RPMI7951 (cell line): ENCODE data around the gene FAM227B. TPM values are rescaled to one million over a fixed set of nuclear protein-coding genes. Genes with fewer than 3 reads are reported as not detected.
"Not testable (repeated sequence)": the region's sequence is repeated elsewhere in the genome, so short reads cannot be mapped to it uniquely, and the experiment has no call there.

Source experiments
- DNase-seq: peaks from one replicate; pipeline ENCODE4 v3.0.0-alpha.2; 2012; ENCODE audit warnings: low read depth
- total RNA-seq: library from RNA; depleted of rRNA; stranded (reverse); fragments of >200 nt; shearing (Covaris generic); gene quantifications from 2 replicates; pipeline ENCODE4 v1.2.3, GENCODE V29; 2014

Gene FAM227B
- total RNA-seq, 1 experiment from 2014 or later, result 6.4 TPM

GRCh38 chr15:49439678-49440395 is 180.8 kb downstream of the FAM227B start:
- DNase-seq, result no peak

GRCh38 chr15:49438962-49439631 is 181.5 kb downstream of the FAM227B start:
- no peak for DNase-seq

GRCh38 chr15:49436751-49437150 is 183.9 kb downstream of the FAM227B start:
- no peak for DNase-seq

GRCh38 chr15:49435174-49435573 is 185.4 kb downstream of the FAM227B start:
- no peak for DNase-seq

- no peak for DNase-seq
Observed at GRCh38 chr15:49430046-49430445, 190.6 kb downstream of the FAM227B start.

- no peak for DNase-seq
Observed at GRCh38 chr15:49428409-49429095, 192.1 kb downstream of the FAM227B start.

- DNase-seq, result no peak
Observed at GRCh38 chr15:49427372-49427771, 193.2 kb downstream of the FAM227B start.

GRCh38 chr15:49424954-49425353 is 195.7 kb downstream of the FAM227B start:
- DNase-seq, result no peak

GRCh38 chr15:49423901-49424550 is 196.6 kb downstream of the FAM227B start:
- no peak for DNase-seq

GRCh38 chr15:49423021-49423420 is 197.6 kb downstream of the FAM227B start, which contains the start of gene FGF7:
Gene FGF7, plus strand, starts transcription at chr15:49423242. Its CDS starts 1,056 bp downstream, at chr15:49424298.
- DNase-seq, result peak; percentile 55

- DNase-seq, result peak; percentile 75
Observed at GRCh38 chr15:49421991-49422390, 198.6 kb downstream of the FAM227B start.

- DNase-seq, result no peak
Observed at GRCh38 chr15:49418811-49419210, 201.8 kb downstream of the FAM227B start.

GRCh38 chr15:49415638-49416037 is 205.0 kb downstream of the FAM227B start:
- DNase-seq, result peak; percentile 75

- no peak for DNase-seq
Observed at GRCh38 chr15:49415149-49415548, 205.5 kb downstream of the FAM227B start.

GRCh38 chr15:49412797-49413196 is 207.8 kb downstream of the FAM227B start:
- DNase-seq, result peak; percentile 23

- DNase-seq, result no peak
Observed at GRCh38 chr15:49410641-49411040, 210.0 kb downstream of the FAM227B start.

- DNase-seq, result no peak
Observed at GRCh38 chr15:49406352-49407118, 214.1 kb downstream of the FAM227B start.

GRCh38 chr15:49402515-49403296 is 217.9 kb downstream of the FAM227B start:
- DNase-seq, result not testable (repeated sequence)

GRCh38 chr15:49387471-49387870 is 233.1 kb downstream of the FAM227B start:
- DNase-seq, result no peak

GRCh38 chr15:49383266-49383665 is 237.4 kb downstream of the FAM227B start:
- DNase-seq, result no peak

GRCh38 chr15:49382394-49382793 is 238.2 kb downstream of the FAM227B start:
- no peak for DNase-seq
